SU-DHL-6 (cell line): ENCODE measurements around the gene COL13A1.

Source experiments
- EZH2phosphoT487 ChIP-seq: fragments of 200-600 bp; sonication (generic), shearing (Covaris generic); conservative IDR thresholded peaks from 2 replicates; pipeline ENCODE4 v1.6.1; 2018; ENCODE audit warnings: mild to moderate bottlenecking, antibody characterized with exemption, low read length, moderate library complexity, mixed read lengths
- TF ChIP-seq, protein P1 (sequence below): fragments of 200-600 bp; sonication (generic); IDR thresholded peaks from one replicate; pipeline ENCODE4 v1.5.1; 2017; ENCODE audit warnings: antibody characterized with exemption, mild to moderate bottlenecking, low read length, moderate library complexity; ENCODE audit not compliant: insufficient read depth, poor library complexity, severe bottlenecking

DNA sequence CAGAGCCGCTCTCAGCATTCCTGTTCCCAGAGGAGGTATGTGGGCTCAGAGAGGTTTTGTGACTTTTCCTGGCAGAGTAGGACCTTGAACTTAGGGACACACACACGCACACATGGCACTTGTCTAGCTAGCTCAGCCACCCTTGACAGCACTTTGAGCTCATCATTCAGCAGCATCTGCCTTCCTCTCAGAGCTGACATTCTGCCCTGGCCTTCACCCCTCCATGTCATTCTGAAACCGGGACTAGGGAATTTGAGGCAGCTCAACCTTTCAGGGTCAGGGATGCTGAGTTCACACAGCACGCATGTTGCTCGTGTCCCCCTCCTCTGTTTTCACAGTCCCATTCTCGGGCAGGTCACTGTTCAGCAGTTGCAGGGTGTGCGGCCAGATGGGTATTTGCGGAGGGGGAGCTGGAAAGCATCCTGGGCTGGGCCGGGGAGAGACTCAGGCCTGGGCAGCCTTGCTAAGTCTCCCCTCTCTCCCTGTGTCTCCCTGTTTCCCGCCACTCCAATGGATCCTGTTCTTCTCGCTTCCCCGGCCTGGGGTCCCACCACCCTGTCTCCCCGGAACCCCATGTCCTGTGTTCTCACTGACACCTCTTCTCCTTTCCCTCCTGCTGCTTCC, 78.0 kb downstream of the COL13A1 start:
- TF ChIP-seq, protein P1, sequence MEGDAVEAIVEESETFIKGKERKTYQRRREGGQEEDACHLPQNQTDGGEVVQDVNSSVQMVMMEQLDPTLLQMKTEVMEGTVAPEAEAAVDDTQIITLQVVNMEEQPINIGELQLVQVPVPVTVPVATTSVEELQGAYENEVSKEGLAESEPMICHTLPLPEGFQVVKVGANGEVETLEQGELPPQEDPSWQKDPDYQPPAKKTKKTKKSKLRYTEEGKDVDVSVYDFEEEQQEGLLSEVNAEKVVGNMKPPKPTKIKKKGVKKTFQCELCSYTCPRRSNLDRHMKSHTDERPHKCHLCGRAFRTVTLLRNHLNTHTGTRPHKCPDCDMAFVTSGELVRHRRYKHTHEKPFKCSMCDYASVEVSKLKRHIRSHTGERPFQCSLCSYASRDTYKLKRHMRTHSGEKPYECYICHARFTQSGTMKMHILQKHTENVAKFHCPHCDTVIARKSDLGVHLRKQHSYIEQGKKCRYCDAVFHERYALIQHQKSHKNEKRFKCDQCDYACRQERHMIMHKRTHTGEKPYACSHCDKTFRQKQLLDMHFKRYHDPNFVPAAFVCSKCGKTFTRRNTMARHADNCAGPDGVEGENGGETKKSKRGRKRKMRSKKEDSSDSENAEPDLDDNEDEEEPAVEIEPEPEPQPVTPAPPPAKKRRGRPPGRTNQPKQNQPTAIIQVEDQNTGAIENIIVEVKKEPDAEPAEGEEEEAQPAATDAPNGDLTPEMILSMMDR, result no peak
- no peak for TF ChIP-seq EZH2phosphoT487
